K562 (cell line): Measurements from ENCODE around the gene FGF2.

Source experiments
- MAFK ChIP-seq: IDR thresholded peaks from 2 replicates; pipeline ENCODE4 v1.6.1; 2011; ENCODE audit warnings: low read length, improper control_type of control experiment
- NR3C1 ChIP-seq: sonication (generic); formaldehyde crosslinking; IDR thresholded peaks from 2 replicates; pipeline ENCODE4 v1.8.1; 2022; ENCODE audit warnings: missing genetic modification reagents
- RHOXF2B ChIP-seq: fragments of 250-450 bp; sonication (Bioruptor Pico); conservative IDR thresholded peaks from 2 replicates; pipeline ENCODE4 v1.5.1; 2021
- SMAD1 ChIP-seq: fragments of 150-350 bp; IDR thresholded peaks from 2 replicates; pipeline ENCODE4 v1.6.1; 2014; ENCODE audit warnings: low read length, low read depth; ENCODE audit not compliant: partially characterized antibody
- TF ChIP-seq, protein P1 (sequence below), 3 experiments: IDR thresholded peaks in 2 of 3; conservative IDR thresholded peaks in 1 of 3; 2 replicates each; pipeline ENCODE4 v1.5.1; 2011 to 2012; ENCODE audit warnings: low read length in 3 of 3, mild to moderate bottlenecking in 3 of 3, control low read depth in 2 of 3, improper control_type of control experiment in 1 of 3, inconsistent platforms in 1 of 3, low read depth in 1 of 3, mixed read lengths in 1 of 3, moderate library complexity in 1 of 3; ENCODE audit not compliant: insufficient read depth in 2 of 3

DNA sequence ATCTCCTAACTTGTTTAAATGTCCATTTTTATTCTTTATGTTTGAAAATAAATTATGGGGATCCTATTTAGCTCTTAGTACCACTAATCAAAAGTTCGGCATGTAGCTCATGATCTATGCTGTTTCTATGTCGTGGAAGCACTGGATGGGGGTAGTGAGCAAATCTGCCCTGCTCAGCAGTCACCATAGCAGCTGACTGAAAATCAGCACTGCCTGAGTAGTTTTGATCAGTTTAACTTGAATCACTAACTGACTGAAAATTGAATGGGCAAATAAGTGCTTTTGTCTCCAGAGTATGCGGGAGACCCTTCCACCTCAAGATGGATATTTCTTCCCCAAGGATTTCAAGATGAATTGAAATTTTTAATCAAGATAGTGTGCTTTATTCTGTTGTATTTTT is 68.2 kb downstream of the FGF2 start:
- no peak for TF ChIP-seq MAFK
- no peak for TF ChIP-seq NR3C1 (CRISPR knock-in tag)
- TF ChIP-seq, protein P1, sequence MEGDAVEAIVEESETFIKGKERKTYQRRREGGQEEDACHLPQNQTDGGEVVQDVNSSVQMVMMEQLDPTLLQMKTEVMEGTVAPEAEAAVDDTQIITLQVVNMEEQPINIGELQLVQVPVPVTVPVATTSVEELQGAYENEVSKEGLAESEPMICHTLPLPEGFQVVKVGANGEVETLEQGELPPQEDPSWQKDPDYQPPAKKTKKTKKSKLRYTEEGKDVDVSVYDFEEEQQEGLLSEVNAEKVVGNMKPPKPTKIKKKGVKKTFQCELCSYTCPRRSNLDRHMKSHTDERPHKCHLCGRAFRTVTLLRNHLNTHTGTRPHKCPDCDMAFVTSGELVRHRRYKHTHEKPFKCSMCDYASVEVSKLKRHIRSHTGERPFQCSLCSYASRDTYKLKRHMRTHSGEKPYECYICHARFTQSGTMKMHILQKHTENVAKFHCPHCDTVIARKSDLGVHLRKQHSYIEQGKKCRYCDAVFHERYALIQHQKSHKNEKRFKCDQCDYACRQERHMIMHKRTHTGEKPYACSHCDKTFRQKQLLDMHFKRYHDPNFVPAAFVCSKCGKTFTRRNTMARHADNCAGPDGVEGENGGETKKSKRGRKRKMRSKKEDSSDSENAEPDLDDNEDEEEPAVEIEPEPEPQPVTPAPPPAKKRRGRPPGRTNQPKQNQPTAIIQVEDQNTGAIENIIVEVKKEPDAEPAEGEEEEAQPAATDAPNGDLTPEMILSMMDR (IDR thresholded peaks at IDR 0.05 in 2 of 3, conservative IDR thresholded peaks at IDR 0.05 in 1 of 3; ENCODE audit: insufficient read depth in 2 of 3, low read depth in 1 of 3, low read length in 3 of 3) = no peak
- TF ChIP-seq RHOXF2B (CRISPR knock-in tag) = no peak
- no peak for TF ChIP-seq SMAD1
